Measurements from ENCODE around the gene SLC46A1. TPM values are rescaled to one million over a fixed set of nuclear protein-coding genes. Genes with fewer than 3 reads are reported as not detected.

Gene SLC46A1
- total RNA-seq, 2 experiments from 2014 or later, result 0.74 to 1.5 TPM

DNA sequence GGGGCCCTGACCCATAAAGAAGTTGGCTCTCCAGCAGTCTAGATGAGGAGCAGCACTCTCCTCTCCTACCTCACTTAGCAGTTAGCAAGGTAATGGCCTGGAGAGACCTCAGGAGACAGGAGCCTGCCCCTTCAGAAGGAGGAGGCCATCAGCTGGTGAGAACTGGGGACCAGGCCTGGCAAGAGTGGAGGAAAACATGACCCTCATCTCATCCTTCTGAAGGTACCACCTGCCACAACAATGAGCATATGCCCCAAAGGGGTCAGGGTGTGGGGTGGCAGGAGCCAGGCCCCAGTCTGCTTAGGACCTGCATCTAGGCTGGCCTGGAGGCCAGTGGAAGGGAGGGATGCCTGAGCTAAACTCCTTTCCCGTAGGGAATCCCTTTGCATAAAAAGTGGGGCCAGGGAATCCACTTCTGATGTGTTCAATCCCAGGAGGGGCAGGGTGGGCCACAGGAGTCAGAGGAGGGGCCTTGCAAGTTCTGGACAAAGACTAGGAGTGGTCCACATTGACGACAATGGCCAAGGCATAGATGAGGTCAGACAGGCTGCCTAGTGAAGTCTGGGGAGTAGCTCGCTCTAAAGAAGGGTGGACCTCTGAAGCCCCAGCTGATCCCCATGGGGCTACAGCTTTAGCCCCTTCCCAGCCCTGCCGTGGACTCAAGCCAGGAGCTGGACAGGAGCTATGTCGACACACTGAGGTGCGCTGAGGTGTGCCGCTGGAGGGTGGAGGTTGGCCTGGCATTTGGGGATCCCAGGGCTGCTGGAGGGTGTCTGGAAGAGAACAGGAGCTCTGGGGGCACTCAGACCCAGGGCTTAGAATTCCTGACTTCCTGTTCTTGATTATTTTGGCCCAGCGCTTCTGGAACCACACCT, 42.0 kb downstream of the SLC46A1 start:
- ChIA-PET POLR2A (no interaction called here), CTCF (no interaction called here)
- peaks cover 12% of the 10 kb centered on the region for H3K36me3 Mint-ChIP-seq (ENCODE audit: low read depth)
- no peaks in the 10 kb centered on the region for H3K27me3 Mint-ChIP-seq
- no peaks in the 10 kb centered on the region for H3K9me3 Mint-ChIP-seq
- H3K4me3 Mint-ChIP-seq, result no peak overlapping the region
- no peak for DNase-seq
- peaks cover 3% of the 10 kb centered on the region for H3K4me1 Mint-ChIP-seq
- no peak overlapping the region for H3K27ac Mint-ChIP-seq

DNA sequence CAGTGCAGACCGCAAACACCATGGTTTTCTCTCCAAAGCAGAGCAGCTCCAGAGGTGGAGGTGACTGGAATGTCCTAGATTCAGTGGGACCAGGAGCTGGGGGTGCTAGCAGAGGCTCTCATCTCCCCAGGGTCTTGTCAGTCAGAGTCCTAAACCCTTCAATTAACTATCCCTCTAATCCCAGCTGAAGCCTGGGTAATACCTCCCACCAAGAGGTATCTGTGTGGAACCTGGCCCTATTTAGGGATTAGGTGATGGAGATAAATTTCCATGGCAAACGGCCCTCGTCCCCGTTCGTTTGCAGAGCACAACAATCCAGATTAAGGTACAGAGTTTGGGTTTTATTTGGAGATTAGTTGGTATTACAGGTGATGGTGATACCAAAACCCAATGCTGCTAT, 42.8 kb downstream of the SLC46A1 start:
- Mint-ChIP-seq H3K27me3 (no peaks in the 10 kb centered on the region), H3K4me3 (no peak overlapping the region), H3K27ac (no peak overlapping the region), H3K36me3 (ENCODE audit: low read depth) (peaks cover 12% of the 10 kb centered on the region), H3K9me3 (no peaks in the 10 kb centered on the region), H3K4me1 (peaks cover 11% of the 10 kb centered on the region)
- POLR2A ChIA-PET, result no interaction called here
- DNase-seq, result no peak
- CTCF ChIA-PET, result no interaction called here

DNA sequence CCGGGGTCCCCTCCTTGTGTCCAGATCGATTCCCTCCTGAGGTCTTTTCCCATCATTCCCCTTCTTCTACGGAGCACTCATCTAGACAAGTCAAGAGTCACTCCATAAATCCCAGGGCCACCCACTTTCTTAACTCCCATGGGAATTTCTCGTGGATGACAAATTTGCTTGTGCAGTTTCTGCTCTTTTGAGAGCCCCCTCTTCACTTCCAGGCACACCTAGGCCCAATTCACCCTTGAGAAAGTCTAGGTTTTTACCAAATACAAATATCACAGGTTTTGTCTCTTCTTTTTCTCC, 48.2 kb downstream of the SLC46A1 start:
- CTCF ChIA-PET, result interaction anchor here (0.6 to 2.4 kb wide), 14 partner anchors 10 to 464 kb away, joined by 3 to 8 read pairs (median 4); partner anchors contain the start of genes IFT20, LYRM9, TNFAIP1 and VTN

DNA sequence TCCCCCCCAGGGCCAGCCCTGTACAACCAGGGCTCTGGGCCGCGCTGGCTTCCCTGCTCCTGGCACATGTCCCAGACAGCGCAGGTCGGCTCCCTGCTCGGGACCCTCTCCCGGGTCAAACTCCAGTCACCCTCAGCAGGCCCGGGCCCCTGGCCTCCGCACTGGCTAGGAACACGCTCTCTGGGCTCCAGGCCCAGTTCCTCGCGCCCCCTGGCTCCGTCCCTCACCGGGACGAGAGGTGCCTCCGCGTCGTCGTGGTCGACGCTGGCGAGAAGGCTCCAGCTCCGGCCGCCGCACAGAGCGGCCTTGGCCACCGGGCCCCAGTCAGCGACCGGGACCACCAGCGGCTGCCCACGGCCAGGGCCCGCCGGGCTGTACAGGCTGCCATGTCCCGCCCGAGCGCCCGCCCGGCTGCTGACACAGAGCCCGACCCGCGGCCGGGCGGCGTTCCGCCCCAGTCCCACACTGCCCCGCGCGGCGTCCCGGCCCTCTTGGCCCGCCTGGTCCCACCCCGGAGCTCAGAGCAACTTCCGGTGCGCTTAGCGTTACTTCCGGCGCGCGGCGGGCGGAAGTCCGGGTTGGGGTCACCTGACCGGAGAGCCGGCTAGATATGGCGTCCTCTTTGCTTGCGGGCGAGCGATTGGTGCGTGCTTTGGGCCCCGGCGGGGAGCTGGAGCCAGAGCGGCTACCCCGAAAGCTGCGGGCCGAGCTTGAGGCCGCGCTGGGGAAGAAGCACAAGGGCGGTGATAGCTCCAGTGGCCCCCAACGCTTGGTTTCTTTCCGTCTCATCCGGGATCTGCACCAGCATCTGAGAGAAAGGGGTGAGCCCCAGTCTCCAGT, 48.7 kb downstream of the SLC46A1 start, which contains the start of gene POLDIP2:
Gene POLDIP2 (minus strand): TSS at position 467 of the 840 bp plus-strand sequence. CDS start 79 bp downstream, at position 388.
- Mint-ChIP-seq H3K27ac (peak within 1 kb of the TSS; percentile 96), H3K27me3 (no peaks in the 10 kb centered on the region), H3K4me1 (peaks cover 35% of the 10 kb centered on the region), H3K4me3 (peak within 1 kb of the TSS; percentile 95), H3K9me3 (no peaks in the 10 kb centered on the region), H3K36me3 (ENCODE audit: low read depth) (peaks cover 24% of the 10 kb centered on the region)
- peak; percentile 96 for DNase-seq
- ChIA-PET CTCF (interaction anchor here (0.6 to 2.4 kb wide), 15 partner anchors 9 to 464 kb away, joined by 3 to 8 read pairs (median 4); partner anchors contain the start of genes IFT20, LYRM9, TNFAIP1 and VTN), POLR2A (interaction anchor here (0.6 to 1.2 kb wide), 4 partner anchors 19 to 193 kb away, joined by 3 to 9 read pairs (median 4); partner anchors contain the start of genes IFT20 and TNFAIP1)

More for the DNA sequence above, 48.2 kb downstream of the SLC46A1 start:
- Mint-ChIP-seq H3K27me3 (no peaks in the 10 kb centered on the region), H3K36me3 (ENCODE audit: low read depth) (peaks cover 22% of the 10 kb centered on the region), H3K9me3 (no peaks in the 10 kb centered on the region), H3K4me1 (peaks cover 35% of the 10 kb centered on the region), H3K4me3 (peak overlapping the region; percentile 95), H3K27ac (peak overlapping the region; percentile 96)
- no peak for DNase-seq
- POLR2A ChIA-PET, result interaction anchor here (0.6 to 1.2 kb wide), 3 partner anchors 20 to 193 kb away, joined by 3 to 9 read pairs (median 3); partner anchors contain the start of genes IFT20 and TNFAIP1

DNA sequence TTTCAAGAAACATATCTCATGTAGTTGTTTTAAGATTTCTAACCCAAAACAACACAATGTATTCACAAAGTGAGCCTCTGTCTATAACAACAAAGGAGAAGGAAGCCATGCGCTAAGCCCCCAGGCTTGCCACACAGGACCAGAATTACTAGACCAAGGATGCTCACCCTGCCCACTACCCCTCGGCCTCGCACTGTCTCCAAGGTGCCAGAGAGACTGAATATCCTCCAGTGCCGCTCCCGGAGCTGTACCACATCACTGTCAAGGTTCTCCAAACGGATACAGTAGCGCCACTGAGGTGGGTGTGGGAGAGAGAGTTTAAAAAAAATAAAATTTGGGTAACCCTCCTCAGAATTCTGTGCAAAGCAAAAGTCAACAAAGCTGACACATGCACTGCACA, 55.7 kb downstream of the SLC46A1 start:
- DNase-seq, result no peak
- ChIA-PET CTCF (interaction anchor here (0.9 to 1.1 kb wide), 2 partner anchors 9 to 13 kb away, joined by 3 to 4 read pairs; no protein-coding TSS in a partner anchor), POLR2A (no interaction called here)
- H3K4me3 Mint-ChIP-seq, result no peak overlapping the region
- H3K4me1 Mint-ChIP-seq, result peaks cover 5% of the 10 kb centered on the region
- no peaks in the 10 kb centered on the region for H3K9me3 Mint-ChIP-seq
- H3K27me3 Mint-ChIP-seq, result no peaks in the 10 kb centered on the region
- no peak overlapping the region for H3K27ac Mint-ChIP-seq
- peaks cover 45% of the 10 kb centered on the region for H3K36me3 Mint-ChIP-seq (ENCODE audit: low read depth)

DNA sequence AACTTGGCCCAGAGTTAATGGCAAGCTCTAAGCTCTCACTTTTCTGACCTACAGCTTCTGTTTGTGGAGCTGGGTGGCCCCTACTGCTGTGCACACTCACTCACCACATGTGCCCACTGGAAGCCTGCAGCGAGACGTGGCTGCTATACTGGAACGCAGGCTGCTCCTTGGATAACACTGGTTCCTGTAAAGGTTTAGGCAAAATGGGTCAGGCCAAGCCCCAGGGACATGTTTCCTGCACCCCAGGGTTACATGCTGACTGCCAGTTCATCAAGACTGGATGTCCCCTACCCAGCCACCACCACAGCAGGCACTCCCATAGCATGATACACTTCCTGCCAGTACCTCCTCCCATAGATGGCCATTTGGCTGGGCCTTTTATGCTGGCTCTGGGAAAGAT, 57.0 kb downstream of the SLC46A1 start:
- H3K27ac Mint-ChIP-seq, result no peak overlapping the region
- H3K9me3 Mint-ChIP-seq, result no peaks in the 10 kb centered on the region
- ChIA-PET POLR2A (no interaction called here), CTCF (interaction anchor here (1.2 to 1.5 kb wide), 2 partner anchors 14 to 20 kb away, joined by 3 read pairs; partner anchors contain the start of genes IFT20 and TNFAIP1)
- H3K4me1 Mint-ChIP-seq, result peaks cover under 1% of the 10 kb centered on the region
- no peak for DNase-seq
- H3K27me3 Mint-ChIP-seq, result no peaks in the 10 kb centered on the region
- peaks cover 45% of the 10 kb centered on the region for H3K36me3 Mint-ChIP-seq (ENCODE audit: low read depth)
- H3K4me3 Mint-ChIP-seq, result no peak overlapping the region

DNA sequence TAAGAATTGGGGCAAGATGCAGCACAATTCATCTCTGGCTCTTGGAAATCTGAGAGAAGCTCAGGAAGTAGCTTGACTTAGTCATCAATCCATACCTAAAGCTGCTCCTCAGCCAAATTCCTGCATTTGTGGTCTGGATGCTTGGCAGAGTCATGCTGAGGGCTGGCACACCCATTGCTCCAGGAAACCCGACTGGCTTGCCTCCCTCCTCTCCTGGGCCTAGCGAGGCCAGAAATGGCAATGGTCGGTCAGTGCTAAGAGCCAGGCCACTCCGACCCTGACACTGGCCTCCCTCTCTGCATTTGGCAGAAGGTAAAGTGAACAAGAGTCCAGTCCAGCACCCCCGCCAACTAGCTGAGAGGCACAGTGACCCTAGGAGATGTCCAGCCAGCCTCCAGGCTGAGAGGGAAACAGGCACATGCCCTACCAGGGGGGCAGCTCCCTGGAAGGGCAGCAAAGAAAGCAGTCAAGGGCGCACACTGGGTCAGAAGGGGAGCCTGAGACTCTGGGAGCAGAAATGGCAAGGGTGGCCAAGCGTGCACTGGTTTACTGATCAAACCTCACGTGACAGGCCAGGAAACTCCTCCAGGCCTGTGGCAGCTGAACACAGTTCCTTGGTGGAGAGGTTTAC, 58.6 kb downstream of the SLC46A1 start:
- DNase-seq, result no peak

DNA sequence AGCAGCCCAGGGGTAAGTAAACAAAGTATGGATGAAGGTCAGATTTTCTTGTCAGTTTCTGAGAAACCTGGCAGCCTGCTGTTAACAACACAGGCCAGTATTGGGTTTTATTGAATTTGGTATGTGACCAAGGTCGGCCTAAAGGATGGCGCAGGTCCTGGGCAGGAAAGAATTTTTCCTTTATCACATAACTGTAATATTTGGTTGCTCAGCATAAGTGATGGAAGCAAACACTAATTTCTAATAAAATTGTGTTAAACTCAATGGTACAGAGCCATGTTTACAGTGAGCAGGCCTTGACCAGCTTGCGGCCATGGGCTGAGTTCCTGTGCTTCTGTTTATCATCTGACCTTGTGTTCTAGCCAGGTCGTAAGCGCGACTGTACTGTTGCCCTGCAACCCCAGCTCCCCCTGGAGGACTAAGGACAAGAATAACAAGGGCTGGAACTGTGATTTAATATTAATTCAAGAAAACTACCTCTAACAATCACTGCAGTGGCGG, 59.2 kb downstream of the SLC46A1 start:
- H3K27ac Mint-ChIP-seq, result no peak overlapping the region

More for the DNA sequence above, 58.6 kb downstream of the SLC46A1 start:
- no peaks in the 10 kb centered on the region for H3K9me3 Mint-ChIP-seq
- ChIA-PET CTCF (interaction anchor here (0.6 to 0.8 kb wide), 3 partner anchors 10 to 138 kb away, joined by 3 to 4 read pairs (median 3); partner anchors contain the start of gene POLDIP2), POLR2A (no interaction called here)
- H3K4me3 Mint-ChIP-seq, result no peak overlapping the region
- H3K27ac Mint-ChIP-seq, result no peak overlapping the region
- peaks cover 45% of the 10 kb centered on the region for H3K36me3 Mint-ChIP-seq (ENCODE audit: low read depth)
- no peaks in the 10 kb centered on the region for H3K27me3 Mint-ChIP-seq
- H3K4me1 Mint-ChIP-seq, result peaks cover 2% of the 10 kb centered on the region

DNA sequence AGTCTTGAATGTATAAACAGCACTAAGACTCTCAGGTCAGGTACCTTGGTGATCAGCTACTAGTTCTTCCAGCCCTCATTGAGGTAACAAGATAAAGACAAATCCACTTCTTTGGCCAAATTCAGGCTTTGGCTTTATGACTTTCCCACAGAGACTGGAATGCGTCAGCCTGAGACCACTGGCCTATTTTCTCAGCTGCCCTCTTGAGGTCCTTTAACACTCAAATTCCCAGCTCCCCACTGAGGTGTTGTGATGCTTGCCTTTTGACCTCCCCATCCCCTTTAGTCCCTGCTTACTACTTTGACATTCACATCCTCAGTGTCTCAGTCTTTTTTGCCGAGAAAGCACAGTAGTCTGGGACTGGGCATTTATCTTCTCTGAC, 59.8 kb downstream of the SLC46A1 start:
- no peak for DNase-seq
- ChIA-PET CTCF (interaction anchor here (2.0 kb wide), 1 partner anchor 12 kb away, joined by 7 read pairs; the partner anchor contains the start of gene POLDIP2), POLR2A (no interaction called here)
- no peaks in the 10 kb centered on the region for H3K27me3 Mint-ChIP-seq
- no peak overlapping the region for H3K4me3 Mint-ChIP-seq
- no peaks in the 10 kb centered on the region for H3K9me3 Mint-ChIP-seq
- no peak overlapping the region for H3K27ac Mint-ChIP-seq
- H3K36me3 Mint-ChIP-seq (ENCODE audit: low read depth), result peaks cover 40% of the 10 kb centered on the region
- peaks cover 2% of the 10 kb centered on the region for H3K4me1 Mint-ChIP-seq

More for the DNA sequence above, 59.2 kb downstream of the SLC46A1 start:
- DNase-seq, result no peak
- peaks cover 45% of the 10 kb centered on the region for H3K36me3 Mint-ChIP-seq (ENCODE audit: low read depth)
- no peaks in the 10 kb centered on the region for H3K27me3 Mint-ChIP-seq
- peaks cover 2% of the 10 kb centered on the region for H3K4me1 Mint-ChIP-seq
- ChIA-PET CTCF (interaction anchor here (0.6 to 2.0 kb wide), 4 partner anchors 11 to 139 kb away, joined by 3 to 7 read pairs (median 4); partner anchors contain the start of gene POLDIP2), POLR2A (no interaction called here)
- H3K9me3 Mint-ChIP-seq, result no peaks in the 10 kb centered on the region
- no peak overlapping the region for H3K4me3 Mint-ChIP-seq

DNA sequence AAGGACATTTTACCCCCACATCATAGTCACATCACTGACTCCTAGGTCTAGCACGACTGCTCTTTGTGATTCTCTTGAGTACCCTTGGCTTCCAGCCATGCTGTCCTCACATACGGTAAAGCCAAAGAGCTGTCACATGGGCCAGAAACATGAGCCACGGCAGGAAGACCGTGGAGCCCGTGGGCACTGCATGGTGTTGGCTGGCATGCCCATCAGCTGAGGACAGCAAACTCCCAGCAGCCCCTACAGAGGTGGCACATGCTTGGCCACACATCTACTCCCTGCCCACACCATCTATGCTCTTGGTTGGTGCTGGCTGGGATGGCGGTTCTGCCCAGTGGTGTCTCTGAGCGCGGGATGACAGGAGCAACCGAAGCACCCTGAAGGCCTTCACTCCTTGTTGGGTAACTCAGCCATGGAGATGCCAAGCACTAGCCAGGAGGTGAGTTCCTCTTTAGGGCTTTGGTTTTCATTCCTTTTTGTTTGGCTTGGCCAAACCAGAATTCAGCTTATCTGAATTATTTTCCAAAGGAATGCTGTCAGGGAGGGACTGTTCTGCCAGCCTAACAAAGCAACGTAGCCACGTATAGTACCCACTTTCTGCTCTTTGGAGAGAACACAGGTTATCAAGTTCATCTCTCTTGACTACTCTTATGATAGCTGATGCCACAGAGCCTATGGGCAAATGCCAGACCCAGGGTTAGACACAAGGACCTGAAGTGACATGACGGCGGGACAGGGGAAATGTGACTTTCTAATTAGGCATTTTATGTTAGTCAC, 60.4 kb downstream of the SLC46A1 start:
- H3K9me3 Mint-ChIP-seq, result no peaks in the 10 kb centered on the region
- no peaks in the 10 kb centered on the region for H3K27me3 Mint-ChIP-seq
- H3K4me1 Mint-ChIP-seq, result peaks cover 2% of the 10 kb centered on the region
- no peak overlapping the region for H3K27ac Mint-ChIP-seq
- CTCF ChIA-PET, result interaction anchor here (0.6 to 2.0 kb wide), 4 partner anchors 10 to 272 kb away, joined by 3 to 7 read pairs (median 4); partner anchors contain the start of gene POLDIP2
- DNase-seq, result no peak
- peaks cover 36% of the 10 kb centered on the region for H3K36me3 Mint-ChIP-seq (ENCODE audit: low read depth)
- H3K4me3 Mint-ChIP-seq, result no peak overlapping the region
- POLR2A ChIA-PET, result no interaction called here

Data from activated CD4-positive, alpha-beta T cell treated with anti-CD3 and anti-CD28 coated beads, Interleukin-2, amount 10 ng/mL, durations not matched to agents 7 days and 5 days (primary cell).